ENCODE measurements around the gene MAP4K2. TPM values are rescaled to one million over a fixed set of nuclear protein-coding genes. Genes with fewer than 3 reads are reported as not detected.
"Not testable (repeated sequence)": the region's sequence is repeated elsewhere in the genome, so short reads cannot be mapped to it uniquely, and the experiment has no call there.

MAP4K2 gene
- total and polyA plus RNA-seq, 7 donors, result 3.0 to 6.7 (median 4.5) TPM

GRCh38 chr11:64848826-64849597 is 46.0 kb upstream of the MAP4K2 start:
- Histone ChIP-seq H3K4me3 (no peak overlapping the region), H3K9me3 (no peaks in the 10 kb centered on the region), H3K4me1 (peaks cover 60% of the 10 kb centered on the region), H3K27me3 (ENCODE audit: insufficient read depth in 3 of 3, low read length in 2 of 3) (peaks cover 0 to 2% (median 2%) of the 10 kb centered on the region in 3 donors), H3K27ac (no peak overlapping the region), H3K36me3 (ENCODE audit: insufficient read depth in 1 of 2, low read depth in 1 of 2) (peaks cover 2 to 14% of the 10 kb centered on the region in 2 donors)
- DNase-seq, result no peak
- no peak for TF ChIP-seq CTCF (IDR thresholded peaks at IDR 0.05)
- 78 to 81% (median 78%) methylated on average over 16 of the region's 16 CpGs for WGBS, 3 donors
- ATAC-seq, result peak in 1 of 4 donors; percentile 2
- intact Hi-C loops (cut with DNase I), result loop anchor here in 1 of 2 donors (10.0 kb wide), 2 partner anchors 166 to 266 kb away; partner anchors contain the start of genes ARL2, TM7SF2 and ZNHIT2

- TF ChIP-seq CTCF (IDR thresholded peaks at IDR 0.05), result no peak
- peaks cover 53% of the 10 kb centered on the region for H3K4me1 ChIP-seq
- no peaks in the 10 kb centered on the region for H3K9me3 ChIP-seq
- ATAC-seq (no peak), DNase-seq (no peak)
- no peak overlapping the region for H3K27ac ChIP-seq
- intact Hi-C loops (cut with DNase I), result loop anchor here in 1 of 2 donors (10.0 kb wide), 2 partner anchors 166 to 266 kb away; partner anchors contain the start of genes ARL2, TM7SF2 and ZNHIT2
- H3K36me3 ChIP-seq (ENCODE audit: insufficient read depth in 1 of 2, low read depth in 1 of 2), result peaks cover 2 to 8% of the 10 kb centered on the region in 2 donors
- WGBS, 3 donors, result 80 to 93% (median 90%) methylated on average over 6 of the region's 6 CpGs
- peaks cover 0 to 3% (median 2%) of the 10 kb centered on the region in 3 donors for H3K27me3 ChIP-seq (ENCODE audit: insufficient read depth in 3 of 3, low read length in 2 of 3)
- H3K4me3 ChIP-seq, result no peak overlapping the region
These were observed 45.3 kb upstream of the MAP4K2 start for GRCh38 chr11:64848214-64848825.

- H3K27me3 ChIP-seq (ENCODE audit: insufficient read depth in 3 of 3, low read length in 2 of 3), result peaks cover 0 to 3% (median 2%) of the 10 kb centered on the region in 3 donors
- DNase-seq (peak; percentile 93 to 97), ATAC-seq (peak; percentile 85 to 94 (median 90))
- no peaks in the 10 kb centered on the region for H3K9me3 ChIP-seq
- intact Hi-C loops (cut with DNase I), result loop anchor here (1.0 to 10.0 kb wide), 4 partner anchors 46 to 268 kb away; partner anchors contain the start of genes ARL2 (in 1 of the 2), TM7SF2 (in 1 of the 2) and ZNHIT2 (in 1 of the 2)
- no peak overlapping the region for H3K4me3 ChIP-seq
- no peak overlapping the region for H3K27ac ChIP-seq
- TF ChIP-seq CTCF (IDR thresholded peaks at IDR 0.05), result peak; percentile 98
- 19 to 27% (median 22%) methylated on average over 13 of the region's 13 CpGs for WGBS, 3 donors
- no peaks in the 10 kb centered on the region for H3K36me3 ChIP-seq (ENCODE audit: insufficient read depth in 1 of 2, low read depth in 1 of 2)
- peaks cover 41% of the 10 kb centered on the region for H3K4me1 ChIP-seq
These were observed 44.1 kb upstream of the MAP4K2 start for GRCh38 chr11:64846998-64847666.

- H3K27ac ChIP-seq; ATAC-seq; H3K9me3 ChIP-seq; H3K27me3 ChIP-seq (ENCODE audit: insufficient read depth in 3 of 3, low read length in 2 of 3); DNase-seq; H3K36me3 ChIP-seq (ENCODE audit: insufficient read depth in 1 of 2, low read depth in 1 of 2); H3K4me3 ChIP-seq: not testable (repeated sequence)
- H3K4me1 ChIP-seq, result peaks cover 30% of the 10 kb centered on the region
- intact Hi-C loops (cut with DNase I), result loop anchor here (2.0 to 10.0 kb wide), 3 partner anchors 47 to 269 kb away; partner anchors contain the start of genes ARL2 (in 1 of the 2), TM7SF2 (in 1 of the 2) and ZNHIT2 (in 1 of the 2)
- 94 to 96% (median 95%) methylated on average over 8 of the region's 8 CpGs for WGBS, 3 donors
These were observed 42.7 kb upstream of the MAP4K2 start for GRCh38 chr11:64845776-64846129.

Measured in psoas muscle (tissue), 8 donors.